ENCODE results near the gene PIK3R4.

PIK3R4 gene

DNA sequence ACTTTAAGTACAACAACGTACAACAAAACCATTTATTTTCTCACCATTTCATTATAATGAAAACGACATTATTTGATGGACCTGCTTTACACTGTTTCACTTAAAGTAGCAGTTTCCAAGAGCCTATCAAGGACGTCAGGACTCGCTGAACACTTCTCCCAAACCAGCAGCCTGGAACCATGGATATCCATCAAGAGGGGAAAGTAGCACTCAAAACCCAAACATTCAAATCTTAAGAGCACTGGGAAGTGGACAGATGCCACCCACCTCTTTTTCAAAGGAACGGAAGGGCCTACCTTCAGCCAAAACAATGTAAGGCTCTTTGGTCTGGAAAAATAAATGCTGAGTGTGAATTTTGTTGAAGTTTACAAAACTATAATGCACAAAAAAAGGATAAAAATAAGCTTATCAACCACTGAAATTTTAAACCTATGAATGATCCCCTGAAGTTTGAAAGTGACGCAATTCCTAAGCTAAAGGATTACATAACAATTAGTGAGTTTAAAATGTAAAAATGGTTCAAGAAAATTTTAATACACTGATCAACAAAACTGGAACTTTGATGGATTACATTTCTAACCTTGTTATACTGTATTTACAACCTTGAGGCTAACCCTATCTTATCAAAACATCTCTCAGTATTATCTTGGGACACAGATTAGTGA is 4.6 kb downstream of the PIK3R4 start:
- no peak for DNase-seq (ENCODE audit: low read depth)

DNA sequence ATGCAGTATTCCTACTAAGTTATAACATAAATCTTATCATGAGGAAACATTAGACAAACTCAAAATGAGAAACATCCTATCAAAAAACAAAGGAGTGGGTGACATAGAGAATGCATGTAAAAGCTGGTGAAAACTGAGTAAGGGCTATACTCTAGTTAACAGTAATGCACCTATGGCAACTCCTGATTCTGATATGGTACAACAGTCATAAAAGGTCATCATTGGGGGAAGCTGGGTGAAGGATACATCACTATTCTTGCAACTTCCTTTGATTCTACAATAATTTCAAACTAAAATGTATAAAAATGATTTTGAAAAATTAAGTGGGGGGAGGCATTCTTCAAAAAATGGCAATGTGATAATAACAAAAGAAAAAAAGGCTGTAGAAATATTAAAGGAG is 6.8 kb downstream of the PIK3R4 start:
- no peak for DNase-seq (ENCODE audit: low read depth)

DNA sequence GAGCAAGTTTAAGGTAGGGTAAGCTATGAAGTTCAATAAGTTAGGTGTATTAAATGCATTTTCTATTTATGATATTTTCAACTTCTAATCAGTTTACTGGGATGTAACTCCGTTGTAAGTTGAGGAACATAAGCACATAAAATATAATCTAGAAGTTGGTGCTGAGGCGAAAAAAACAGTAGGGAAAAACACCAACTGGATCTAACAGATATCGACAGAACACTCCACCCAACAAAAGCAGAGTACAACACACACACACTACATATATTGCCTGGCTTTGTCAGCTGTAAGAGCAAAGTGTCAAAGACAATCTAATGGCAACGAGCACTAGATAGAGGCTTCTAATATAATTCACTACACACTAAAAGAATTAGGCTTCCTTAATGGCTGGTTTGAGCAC is 8.4 kb downstream of the PIK3R4 start:
- no peak for DNase-seq (ENCODE audit: low read depth)

DNA sequence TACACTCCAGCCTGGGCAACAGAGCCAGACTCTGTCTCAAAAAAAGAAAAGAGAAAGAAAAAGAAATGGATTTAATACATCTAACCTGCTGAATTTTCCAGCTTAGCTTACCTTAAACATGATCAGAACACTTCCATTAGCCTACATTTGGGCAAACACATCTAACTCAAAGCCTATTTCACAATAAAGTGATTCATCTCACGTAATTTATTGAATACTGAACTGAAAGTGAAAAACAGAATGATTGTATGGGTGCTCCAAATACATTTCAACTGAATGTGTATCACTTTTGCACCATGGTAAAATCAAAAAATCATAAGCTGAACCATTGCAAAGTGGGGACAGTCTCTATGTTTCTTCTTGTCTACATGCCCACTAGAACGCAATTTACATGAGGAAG is 9.0 kb downstream of the PIK3R4 start:
- no peak for DNase-seq (ENCODE audit: low read depth)

DNA sequence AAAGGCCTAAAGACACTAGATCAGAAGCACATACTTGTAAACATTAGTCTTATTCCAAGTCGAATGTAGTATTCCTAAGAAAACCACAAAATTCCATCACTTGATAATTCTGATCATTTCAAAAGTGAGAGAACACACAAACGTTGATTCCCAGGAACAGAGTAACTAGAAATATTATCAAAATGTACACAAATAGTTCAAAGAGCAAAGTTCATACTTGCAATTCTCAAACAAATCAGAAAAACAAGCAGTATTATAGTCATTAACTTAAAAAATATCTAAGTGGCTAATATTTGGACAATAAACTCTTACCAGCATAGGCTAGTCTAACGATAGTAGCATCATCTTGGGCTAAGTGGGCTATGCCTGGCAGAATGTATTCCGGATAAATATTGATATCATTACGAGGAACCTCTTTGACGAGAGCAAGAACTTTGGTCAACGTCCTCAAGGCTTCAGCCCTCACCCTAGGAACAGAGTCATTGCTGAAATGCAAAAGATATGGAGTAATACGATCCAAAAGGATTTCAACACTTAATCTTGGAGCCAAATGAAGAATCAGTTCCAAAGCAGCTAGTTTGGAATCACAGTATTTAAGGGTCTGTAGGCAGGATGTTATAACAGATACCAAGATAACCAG is 13.3 kb downstream of the PIK3R4 start:
- DNase-seq (ENCODE audit: low read depth) = no peak

DNA sequence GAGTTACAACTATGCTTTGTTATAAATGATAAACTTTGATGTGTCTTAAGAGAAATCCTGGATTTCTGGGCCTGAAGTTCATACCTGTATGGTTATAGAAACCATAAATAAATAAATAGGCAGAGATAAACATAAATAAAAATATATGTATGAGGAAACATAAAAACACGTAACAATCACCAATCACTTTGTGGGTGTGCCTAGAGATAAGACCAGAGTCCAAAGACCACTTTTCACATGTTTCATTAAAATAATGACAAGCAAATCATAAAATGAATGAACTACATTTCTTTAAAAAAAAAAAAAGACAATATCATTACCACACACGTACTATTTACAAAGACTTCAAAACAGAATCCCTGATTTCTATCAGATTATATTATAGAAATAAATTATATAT is 14.1 kb downstream of the PIK3R4 start:
- DNase-seq (ENCODE audit: low read depth) = no peak

DNA sequence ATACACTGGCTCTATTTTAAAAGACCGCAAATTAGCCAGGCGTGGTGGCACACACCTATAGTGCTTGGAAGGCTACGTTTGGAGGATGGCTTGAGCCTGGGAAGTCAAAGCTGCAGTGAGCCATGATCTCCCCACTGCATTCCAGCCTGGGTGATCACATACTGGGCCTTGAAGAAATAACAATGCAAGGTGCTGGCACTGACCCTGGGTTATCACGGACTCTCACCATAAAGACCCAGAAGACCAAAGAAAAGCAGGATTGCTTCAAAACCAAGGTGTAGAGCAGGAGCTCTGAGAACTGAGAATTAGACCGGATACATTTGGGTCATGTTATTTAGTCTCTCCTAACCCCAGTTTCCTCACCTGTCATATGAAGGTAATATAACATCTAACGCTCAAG is 14.8 kb downstream of the PIK3R4 start:
- no peak for DNase-seq (ENCODE audit: low read depth)

DNA sequence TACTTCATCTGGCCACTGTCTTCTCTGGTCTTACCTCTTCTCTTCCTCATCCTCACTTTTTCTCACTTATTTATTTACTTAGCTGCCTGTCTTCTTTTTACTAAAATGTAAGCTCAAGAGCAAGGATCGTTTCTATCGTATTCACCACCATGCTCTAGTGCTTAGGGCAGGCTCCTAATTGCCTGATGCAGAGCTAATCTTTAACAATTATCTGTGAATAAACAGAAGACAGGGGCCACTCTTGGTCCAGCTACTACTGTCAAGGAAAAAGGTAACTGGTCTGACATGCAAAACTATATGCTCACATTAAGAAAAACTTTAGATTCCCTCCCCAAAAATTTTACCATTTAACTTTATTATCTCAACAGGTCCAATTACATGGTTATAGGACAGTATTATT is 17.5 kb downstream of the PIK3R4 start:
- DNase-seq (ENCODE audit: low read depth) = no peak

DNA sequence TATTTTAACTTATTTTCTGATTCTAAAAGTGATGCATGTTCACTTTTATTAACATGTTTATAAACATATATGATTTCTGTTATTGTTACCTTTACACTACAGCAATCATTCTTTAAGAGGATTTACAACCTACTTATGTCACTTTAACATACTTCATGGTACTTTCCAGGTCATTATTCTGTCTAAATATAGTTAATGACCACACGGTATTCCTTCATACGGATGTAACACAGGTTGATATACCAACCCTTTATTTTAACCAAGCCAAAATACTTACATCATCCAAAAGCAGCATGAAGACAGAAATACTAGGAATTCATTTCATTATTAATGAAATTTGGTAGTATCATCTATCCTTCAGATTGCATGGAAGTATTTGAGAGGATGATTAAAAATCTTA is 18.6 kb downstream of the PIK3R4 start:
- no peak for DNase-seq (ENCODE audit: low read depth)

DNA sequence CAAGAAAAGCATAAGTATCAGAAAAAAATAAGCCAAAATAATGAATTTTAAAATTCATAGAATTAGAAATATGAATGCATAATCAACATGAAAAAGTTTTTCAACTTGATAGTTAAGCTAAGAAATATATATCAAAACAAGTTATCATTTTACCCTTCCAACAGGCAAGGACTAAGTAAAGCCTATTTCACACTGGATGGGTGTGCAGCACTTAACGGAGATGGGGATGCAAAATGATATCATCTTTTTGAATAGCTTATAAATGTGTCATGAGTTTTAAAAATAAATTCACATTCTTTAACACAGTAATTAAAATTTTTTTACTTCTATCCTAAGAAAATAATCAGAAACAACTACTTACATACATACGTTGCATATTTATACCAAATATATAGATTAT is 20.9 kb downstream of the PIK3R4 start:
- DNase-seq (ENCODE audit: low read depth) = no peak

DNA sequence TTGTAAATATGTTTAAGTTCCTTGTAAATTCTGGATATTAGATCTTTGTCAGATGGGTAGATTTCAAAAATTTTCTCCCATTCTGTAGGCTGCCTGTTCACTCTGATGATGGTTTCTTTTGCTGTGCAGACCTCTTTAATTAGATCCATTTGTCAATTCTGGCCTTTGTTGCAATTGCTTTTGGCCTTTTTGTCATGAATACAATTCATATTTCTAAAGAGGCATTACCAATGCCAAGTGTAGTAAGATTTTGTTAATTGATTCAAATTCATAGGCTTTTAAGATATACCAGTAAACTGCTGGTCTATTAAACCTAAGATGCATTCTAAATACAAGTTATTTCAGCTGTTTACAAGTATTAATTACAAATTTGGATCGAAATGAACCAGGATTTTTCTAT is 31.0 kb downstream of the PIK3R4 start:
- DNase-seq (ENCODE audit: low read depth) = no peak

DNA sequence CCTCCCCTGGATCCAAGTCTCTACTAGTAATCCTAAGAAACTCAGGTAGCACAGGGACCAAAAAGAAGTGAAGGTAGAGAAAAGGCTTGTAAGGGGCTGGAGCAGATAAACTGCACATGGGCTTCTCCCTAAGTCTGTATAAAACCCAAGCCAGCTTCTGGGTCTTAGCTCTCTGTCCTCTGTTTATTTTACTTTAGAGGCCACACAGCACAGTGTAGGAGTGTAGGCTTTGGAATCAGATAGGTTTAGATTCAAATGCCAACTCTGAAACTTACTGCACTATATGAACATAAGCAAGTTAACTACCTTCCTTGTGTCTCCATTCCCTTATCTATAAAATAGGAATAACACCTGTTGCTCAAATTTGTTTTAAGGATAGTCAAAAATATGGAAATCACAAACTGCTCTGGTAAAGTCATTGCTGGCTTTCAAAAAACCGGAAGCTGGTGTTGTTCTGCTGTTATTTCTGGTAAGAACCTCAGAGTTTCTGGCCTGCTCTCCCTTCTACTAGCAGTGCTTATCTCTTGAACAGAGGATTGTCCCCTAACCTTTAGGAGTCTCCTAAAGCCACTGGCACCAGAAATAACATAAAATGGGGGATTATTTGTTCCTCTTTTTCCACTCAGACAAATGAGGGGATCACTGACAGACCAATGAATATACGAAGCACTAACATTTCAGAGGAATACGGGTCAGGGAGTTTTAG is 33.8 kb downstream of the PIK3R4 start:
- no peak for DNase-seq (ENCODE audit: low read depth)

DNA sequence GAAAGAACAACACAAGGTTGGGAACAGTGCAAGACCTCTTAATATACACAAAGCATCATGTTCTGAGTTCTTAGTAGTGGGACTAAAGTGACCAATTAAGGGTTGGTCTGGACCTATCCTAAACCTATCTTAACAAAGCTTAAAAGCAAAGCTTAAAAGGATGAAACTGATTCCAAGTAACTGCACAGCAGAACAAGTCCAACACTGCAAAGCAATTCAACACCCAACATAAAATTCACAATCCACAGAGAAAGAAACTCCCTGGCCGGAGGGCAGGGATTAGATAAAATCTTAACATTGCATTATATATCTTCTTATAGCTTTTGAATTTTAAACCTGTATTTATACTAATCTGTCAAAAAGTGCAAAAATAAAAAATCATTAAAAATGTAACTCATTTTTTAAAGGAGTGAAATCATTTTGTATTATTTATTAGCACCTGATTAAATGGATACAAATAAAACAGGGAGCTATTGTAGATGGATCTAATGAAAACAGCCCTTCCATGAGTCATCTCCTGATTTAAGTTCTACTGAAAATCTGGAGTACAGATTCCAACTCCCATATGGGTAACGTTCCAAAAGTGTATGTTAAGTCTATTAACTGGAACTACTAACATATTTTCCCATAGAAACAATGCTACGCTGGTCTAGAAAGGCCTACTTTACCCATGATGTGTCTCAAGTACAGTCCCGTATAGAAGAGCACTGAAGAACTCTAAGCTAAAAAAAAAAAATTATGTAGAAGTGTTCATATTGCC is 34.9 kb downstream of the PIK3R4 start:
- DNase-seq (ENCODE audit: low read depth) = no peak

DNA sequence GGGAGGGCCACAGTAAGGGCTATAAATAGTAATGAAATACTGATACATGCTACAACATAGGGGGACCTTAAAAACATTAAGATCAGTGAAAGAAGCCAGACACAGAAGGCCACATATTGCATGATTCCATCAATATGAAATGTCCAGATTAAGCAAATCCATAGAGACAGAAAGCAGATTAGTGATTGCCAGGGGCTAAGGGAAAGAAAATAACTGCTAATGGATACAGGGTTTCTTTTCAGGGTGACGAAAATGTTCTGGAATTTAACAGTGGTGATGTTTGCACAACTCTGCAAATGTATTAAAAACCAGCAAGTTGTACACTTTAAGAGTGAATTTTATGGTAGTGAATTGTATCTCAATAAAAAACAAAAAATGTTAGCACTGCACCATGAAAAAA is 37.0 kb downstream of the PIK3R4 start:
- DNase-seq (ENCODE audit: low read depth) = no peak

DNA sequence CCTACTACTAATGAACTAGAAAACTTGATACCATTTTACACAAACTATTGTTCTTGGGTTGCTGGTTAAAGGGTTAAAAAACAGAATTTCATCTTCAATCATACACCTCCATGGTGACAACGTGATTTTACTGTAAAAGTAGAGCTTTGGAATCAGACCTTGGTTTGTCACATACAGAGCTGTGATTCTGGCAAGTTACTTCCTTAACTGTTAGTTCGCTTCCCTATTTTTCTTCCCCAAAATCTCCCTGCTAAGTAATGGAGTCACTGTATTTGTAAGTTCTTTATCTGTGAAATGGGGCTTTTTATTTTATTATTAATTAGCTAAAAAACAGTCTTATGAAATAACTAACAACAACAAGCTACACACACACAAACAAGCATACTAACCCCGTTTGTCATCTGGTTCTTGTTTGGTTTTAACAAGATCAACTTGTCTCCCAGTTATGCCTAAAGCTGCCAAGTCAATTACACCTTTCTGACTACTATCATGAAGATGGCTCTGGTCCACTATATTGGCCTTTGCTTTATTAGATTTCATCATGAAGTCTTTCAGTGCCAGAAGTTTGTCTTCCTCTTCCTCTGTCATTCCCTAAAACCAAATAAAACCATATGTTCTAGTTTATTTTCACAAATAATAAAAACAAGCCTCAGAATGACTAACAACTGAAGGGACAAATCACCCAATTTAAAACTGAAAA is 38.6 kb downstream of the PIK3R4 start:
- DNase-seq (ENCODE audit: low read depth) = no peak

DNA sequence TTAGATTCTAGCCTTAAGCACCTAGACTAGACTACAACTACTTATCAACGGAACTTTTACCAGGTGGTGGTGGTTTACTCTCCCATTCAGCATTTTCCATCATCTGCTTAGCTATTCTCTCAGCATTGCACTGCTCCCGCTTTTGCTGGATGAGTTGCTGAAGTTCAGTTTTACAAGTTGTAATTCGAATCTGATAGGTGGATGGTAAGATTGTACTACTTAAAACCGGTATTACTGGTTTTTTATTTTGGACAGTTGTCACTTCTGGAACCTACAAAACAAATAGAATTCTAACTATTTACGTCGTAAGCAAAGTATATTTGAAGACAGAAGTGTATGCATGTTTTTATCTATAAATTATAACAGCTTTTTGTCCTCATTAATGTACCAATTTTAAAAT is 41.1 kb downstream of the PIK3R4 start:
- no peak for DNase-seq (ENCODE audit: low read depth)

DNA sequence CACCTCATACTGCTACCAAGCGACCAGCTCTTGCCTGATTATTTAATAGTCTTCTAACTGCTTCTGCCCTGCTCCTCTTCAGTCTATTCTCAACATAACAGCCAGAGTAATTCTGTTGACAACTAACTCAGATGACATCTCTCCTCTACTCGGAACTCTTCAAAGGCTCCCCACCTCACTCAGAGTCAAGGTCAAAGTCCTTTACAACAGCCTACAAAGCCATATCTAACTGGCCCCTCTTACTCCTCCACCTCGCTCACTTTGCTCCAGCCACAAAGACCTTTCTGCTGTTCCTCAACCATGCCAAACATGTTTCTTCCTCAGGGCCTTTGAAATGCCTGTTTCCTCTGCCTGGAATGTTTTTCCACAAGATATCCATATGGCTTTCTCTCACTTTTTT is 43.6 kb downstream of the PIK3R4 start:
- DNase-seq (ENCODE audit: low read depth) = no peak

DNA sequence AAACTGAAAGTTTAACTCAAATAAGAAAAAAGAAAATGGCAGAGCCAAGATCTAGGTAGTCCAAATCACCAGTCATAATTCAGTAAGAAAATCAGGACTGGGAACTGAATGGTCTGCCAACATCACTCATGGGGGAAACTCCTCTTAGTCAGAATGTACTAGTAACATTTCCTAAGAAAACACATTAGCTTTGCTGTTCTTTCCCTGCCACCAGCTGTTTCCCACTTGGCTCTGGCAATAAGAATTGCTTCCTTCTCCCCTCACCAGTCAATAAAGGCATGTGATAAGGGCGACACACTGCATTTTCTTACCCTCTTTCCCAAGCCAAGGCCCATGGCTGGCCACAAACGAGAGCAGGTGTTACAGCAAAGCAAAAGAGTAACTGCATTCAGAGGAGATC is 46.1 kb downstream of the PIK3R4 start:
- no peak for DNase-seq (ENCODE audit: low read depth)

DNA sequence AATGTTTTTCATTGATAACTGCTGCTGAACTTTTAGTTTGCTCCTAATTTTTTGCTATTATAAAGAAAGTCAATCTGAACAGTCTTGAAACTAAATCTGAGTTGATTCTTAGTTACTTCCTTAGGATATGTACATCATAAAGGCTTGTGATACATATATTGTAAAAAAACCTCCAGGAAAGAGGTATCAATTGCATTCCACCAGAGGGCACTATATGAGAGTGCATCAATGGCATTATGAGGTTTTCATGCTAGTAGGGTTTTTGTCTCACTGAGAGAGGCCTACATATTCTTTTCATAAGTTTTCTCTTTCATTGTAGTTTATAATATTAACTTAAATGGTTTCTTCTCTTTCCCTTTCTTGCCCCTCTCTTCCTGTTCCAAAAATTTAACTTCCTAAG is 46.9 kb downstream of the PIK3R4 start:
- DNase-seq (ENCODE audit: low read depth) = no peak

DNA sequence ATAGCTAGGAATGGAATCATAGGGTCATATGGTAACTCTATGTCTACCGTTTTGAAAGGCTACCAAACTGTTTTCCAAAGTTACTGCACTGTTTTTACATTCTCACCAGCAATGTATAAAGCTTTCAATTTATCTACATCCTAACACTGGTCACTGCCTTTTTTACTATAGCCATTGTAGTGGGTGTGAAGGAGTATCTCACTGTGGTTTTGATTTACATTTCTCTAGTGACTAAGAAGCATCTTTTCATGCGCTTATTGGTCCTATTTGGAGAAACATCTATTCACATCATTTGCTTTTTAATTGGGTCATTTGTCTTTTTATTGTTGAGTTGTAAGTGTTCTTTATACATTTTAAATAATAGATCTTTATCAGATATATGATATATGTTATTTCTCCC is 53.3 kb downstream of the PIK3R4 start:
- no peak for DNase-seq (ENCODE audit: low read depth)

DNA sequence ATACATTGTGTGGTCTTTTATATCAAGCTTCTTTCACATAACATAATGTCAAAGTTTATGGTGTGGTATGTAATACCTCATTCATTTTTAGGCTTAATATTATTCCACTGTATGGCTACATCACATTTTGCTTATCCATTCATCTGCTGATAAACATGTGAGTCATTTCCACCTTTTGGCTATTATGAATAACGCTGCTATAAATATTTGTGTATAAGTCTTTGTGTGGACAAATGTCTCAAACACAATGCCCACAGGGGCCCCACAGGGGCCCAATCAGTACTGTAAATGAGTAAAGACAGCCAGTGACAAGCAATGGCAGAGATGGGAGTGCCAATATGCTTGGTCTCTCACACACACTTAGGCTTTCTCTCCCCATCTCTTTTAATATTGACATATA is 54.2 kb downstream of the PIK3R4 start:
- no peak for DNase-seq (ENCODE audit: low read depth)
